PC-3 (cell line): ENCODE data around the gene SLC22A17. TPM values are rescaled to one million over a fixed set of nuclear protein-coding genes. Genes with fewer than 3 reads are reported as not detected.

Experiments
- ATAC-seq: fragments of 200-7000 bp; cut with Tn5 transposase; 2 replicates; pipeline ENCODE4 v1.9.1; 2020; ENCODE audit warnings: mild to moderate bottlenecking, moderate library complexity
- BruUV-seq: library from RNA; stranded (reverse); fragments of 400-500 nt; replicated peaks from 2 replicates; lab custom pipeline; 2021; lab: Mats Ljungman, UMichigan
- CTCF ChIA-PET: fragments of 300-600 bp; sonication (Branson Sonifier 250); formaldehyde crosslinking; loops from one replicate; lab custom pipeline; 2022; ENCODE audit warnings: antibody characterized with exemption; lab: Charles Lee
- POLR2A ChIA-PET: fragments of 300-600 bp; sonication (Branson Sonifier 250); formaldehyde crosslinking; loops from one replicate; lab custom pipeline; 2022; ENCODE audit warnings: antibody characterized with exemption; ENCODE audit not compliant: unreplicated experiment; lab: Charles Lee
- DNase-seq: peaks from one replicate; pipeline ENCODE4 v3.0.0-alpha.2; 2015
- H2AFZ ChIP-seq: fragments of 300-600 bp; sonication (generic); 2 replicates; pipeline ENCODE4 v1.6.0; 2016; ENCODE audit warnings: antibody characterized with exemption, low read length
- H3F3A ChIP-seq: fragments of 300-600 bp; sonication (generic); one replicate; pipeline ENCODE4 v1.6.0; 2017; ENCODE audit warnings: antibody characterized with exemption, low read length, control low read depth, mild to moderate bottlenecking; ENCODE audit not compliant: unreplicated experiment
- H3K27ac ChIP-seq: fragments of 300-600 bp; sonication (generic); 2 replicates; pipeline ENCODE4 v1.5.1; 2016; ENCODE audit warnings: mild to moderate bottlenecking, low read length
- H3K27me3 ChIP-seq: fragments of 300-600 bp; sonication (generic); 2 replicates; pipeline ENCODE4 v1.6.1; 2016; ENCODE audit warnings: low read length, mixed read lengths
- H3K36me3 ChIP-seq: fragments of 300-600 bp; sonication (generic); 2 replicates; pipeline ENCODE4 v1.6.1; 2016; ENCODE audit warnings: low read depth, mixed run types, low read length, mixed read lengths
- H3K4me1 ChIP-seq: fragments of 300-600 bp; sonication (generic); 2 replicates; pipeline ENCODE4 v1.5.1; 2016; ENCODE audit warnings: low read length; ENCODE audit not compliant: insufficient read depth
- H3K4me2 ChIP-seq: fragments of 300-600 bp; sonication (generic); 2 replicates; pipeline ENCODE4 v1.6.0; 2016; ENCODE audit warnings: low read length
- H3K4me3 ChIP-seq: fragments of 300-600 bp; sonication (generic); 2 replicates; pipeline ENCODE4 v1.5.1; 2016; ENCODE audit warnings: mild to moderate bottlenecking, low read length, mixed read lengths
- H3K79me2 ChIP-seq: fragments of 300-600 bp; sonication (generic); 2 replicates; pipeline ENCODE4 v1.6.1; 2017; ENCODE audit warnings: low read length, mixed read lengths
- H3K9ac ChIP-seq: fragments of 300-600 bp; sonication (generic); 2 replicates; pipeline ENCODE4 v1.6.0; 2016; ENCODE audit warnings: mild to moderate bottlenecking, low read length
- H3K9me2 ChIP-seq: fragments of 300-600 bp; sonication (generic); replicated peaks from 2 replicates; pipeline ENCODE4 v1.6.1; 2016; ENCODE audit warnings: mixed run types, low read length, mixed read lengths
- H3K9me3 ChIP-seq: fragments of 300-600 bp; sonication (generic); 2 replicates; pipeline ENCODE4 v1.6.1; 2016; ENCODE audit warnings: low read length, mixed read lengths
- H4K20me1 ChIP-seq: fragments of 300-600 bp; sonication (generic); 2 replicates; pipeline ENCODE4 v1.6.1; 2016; ENCODE audit warnings: low read length, mixed read lengths
- CTCF ChIP-seq: fragments of 300-600 bp; sonication (generic); conservative IDR thresholded peaks from 2 replicates; pipeline ENCODE4 v1.5.1; 2017; ENCODE audit warnings: antibody characterized with exemption, low read depth, mild to moderate bottlenecking, low read length
- EZH2 ChIP-seq: fragments of 300-600 bp; sonication (generic); IDR thresholded peaks from one replicate; pipeline ENCODE4 v1.6.1; 2017; ENCODE audit warnings: antibody characterized with exemption, mild to moderate bottlenecking, low read length; ENCODE audit not compliant: unreplicated experiment
- EZH2phosphoT487 ChIP-seq: fragments of 300-600 bp; sonication (generic); IDR thresholded peaks from 2 replicates; pipeline ENCODE4 v1.6.1; 2018; ENCODE audit warnings: mild to moderate bottlenecking, antibody characterized with exemption, low read length, borderline replicate concordance
- intact Hi-C: fragments of 100-400 bp; cut with micrococcal nuclease; formaldehyde crosslinking; loops from 2 replicates; pipeline ENCODE4 v1.9.0; 2023
- total RNA-seq: library from RNA; depleted of rRNA; stranded (reverse); fragments of >200 nt; gene quantifications from 2 replicates; pipeline ENCODE4 v1.2.3, GENCODE V29; 2014

Gene SLC22A17
- total RNA-seq, 1 experiment from 2014 or later, result 12.0 TPM

- H3K4me1 ChIP-seq, result no peaks in the 10 kb centered on the region
- no peak for DNase-seq
- H3K27me3 ChIP-seq, result peaks cover 17% of the 10 kb centered on the region
- no peaks in the 10 kb centered on the region for H4K20me1 ChIP-seq
- no peaks in the 10 kb centered on the region for H3K9me2 ChIP-seq
- H2AFZ ChIP-seq, result no peak overlapping the region
- no peaks in the 10 kb centered on the region for H3K36me3 ChIP-seq
- no peak for ATAC-seq
- ChIA-PET CTCF (interaction anchor here (0.6 kb wide), 1 partner anchor 82 kb away, joined by 3 read pairs; no protein-coding TSS in a partner anchor), POLR2A (no interaction called here)
- TF ChIP-seq EZH2, result no peak
- no peak for TF ChIP-seq CTCF
- no peak for TF ChIP-seq EZH2phosphoT487
- H3K9me3 ChIP-seq, result no peaks in the 10 kb centered on the region
- H3K79me2 ChIP-seq, result no peaks in the 10 kb centered on the region
- intact Hi-C loops, result no loop called here
- H3K4me2 ChIP-seq, result no peak overlapping the region
- H3K27ac ChIP-seq, result no peak overlapping the region
- H3F3A ChIP-seq, result no peaks in the 10 kb centered on the region
- H3K4me3 ChIP-seq, result no peak overlapping the region
- no TSS peak for BruUV-seq
- H3K9ac ChIP-seq, result no peak overlapping the region
These were observed 20.4 kb upstream of the SLC22A17 start for GRCh38 chr14:23373041-23373440.

- POLR2A ChIA-PET, result no interaction called here
These were observed 19.8 kb upstream of the SLC22A17 start, which contains the start of gene IL25 for GRCh38 chr14:23372509-23372908. IL25 (plus strand) TSS chr14:23372809.

More at GRCh38 chr14:23372509-23372908, 19.8 kb upstream of the SLC22A17 start, which contains the start of gene IL25:
- no peak for TF ChIP-seq EZH2
- no peak for TF ChIP-seq CTCF
- no peak for TF ChIP-seq EZH2phosphoT487
- Histone ChIP-seq H3K4me3 (no peak within 1 kb of the TSS), H3K4me1 (no peaks in the 10 kb centered on the region), H3K79me2 (no peaks in the 10 kb centered on the region), H3K27me3 (peaks cover 17% of the 10 kb centered on the region), H3K4me2 (no peak within 1 kb of the TSS), H3K36me3 (no peaks in the 10 kb centered on the region), H3K9me2 (no peaks in the 10 kb centered on the region), H3F3A (no peaks in the 10 kb centered on the region), H3K27ac (no peak within 1 kb of the TSS), H4K20me1 (no peaks in the 10 kb centered on the region), H2AFZ (no peak within 1 kb of the TSS), H3K9ac (no peak within 1 kb of the TSS), H3K9me3 (no peaks in the 10 kb centered on the region)
- no TSS peak for BruUV-seq
- ATAC-seq, result no peak
- no peak for DNase-seq
- CTCF ChIA-PET, result no interaction called here
- intact Hi-C loops, result no loop called here
